AG09309 (cell line): ENCODE results near the gene NSUN6.

ENCODE experiments used
- DNase-seq: peaks from one replicate; pipeline ENCODE4 v3.0.0-alpha.2; 2010; ENCODE audit warnings: low read depth
- H3K4me3 ChIP-seq: 2 replicates; pipeline ENCODE4 v1.5.1; 2011; ENCODE audit warnings: mild to moderate bottlenecking, low read depth, low read length, moderate library complexity; ENCODE audit not compliant: control insufficient read depth
- CTCF ChIP-seq: IDR thresholded peaks from 2 replicates; pipeline ENCODE4 v1.5.1; 2011; ENCODE audit warnings: mild to moderate bottlenecking, low read depth, low read length, inconsistent platforms; ENCODE audit not compliant: insufficient read depth, control insufficient read depth; ENCODE audit errors: missing control alignments

NSUN6 gene

DNA sequence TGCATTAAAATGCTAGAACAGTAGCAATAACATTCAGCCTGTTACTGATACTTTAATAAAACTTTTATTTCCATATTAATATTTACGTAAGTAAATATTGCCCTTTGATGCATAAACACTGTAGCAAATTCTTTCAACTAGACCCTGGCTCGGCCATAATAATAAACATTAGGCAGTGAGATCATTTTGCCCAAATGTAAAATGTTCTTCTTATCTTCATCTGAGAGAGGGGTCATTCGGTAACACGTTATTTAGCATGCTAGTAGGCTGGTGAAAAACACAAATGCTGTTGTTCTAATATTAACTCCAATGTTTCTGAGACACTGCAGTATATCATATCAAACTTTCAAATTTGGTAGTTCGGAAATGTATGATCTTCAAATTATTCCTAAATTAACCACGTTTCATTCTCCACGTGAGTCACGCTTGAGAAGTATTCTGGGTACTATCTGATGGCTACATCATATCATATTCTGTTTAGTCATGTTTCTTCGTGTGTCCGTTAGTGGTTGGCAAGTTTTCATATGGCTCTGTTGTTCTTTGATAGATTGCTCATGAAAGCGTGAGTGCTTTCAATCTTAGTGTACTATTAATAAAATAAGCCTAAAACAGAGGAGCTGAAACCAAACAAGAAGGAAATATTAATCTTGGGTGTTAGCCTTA is 145.8 kb downstream of the NSUN6 start:
- H3K4me3 ChIP-seq, result no peak overlapping the region
- DNase-seq, result no peak
- no peak for TF ChIP-seq CTCF

- H3K4me3 ChIP-seq, result no peak overlapping the region
- no peak for DNase-seq
- no peak for TF ChIP-seq CTCF
Measured at GRCh38 chr10:18504161-18504560, 147.2 kb downstream of the NSUN6 start.

DNA sequence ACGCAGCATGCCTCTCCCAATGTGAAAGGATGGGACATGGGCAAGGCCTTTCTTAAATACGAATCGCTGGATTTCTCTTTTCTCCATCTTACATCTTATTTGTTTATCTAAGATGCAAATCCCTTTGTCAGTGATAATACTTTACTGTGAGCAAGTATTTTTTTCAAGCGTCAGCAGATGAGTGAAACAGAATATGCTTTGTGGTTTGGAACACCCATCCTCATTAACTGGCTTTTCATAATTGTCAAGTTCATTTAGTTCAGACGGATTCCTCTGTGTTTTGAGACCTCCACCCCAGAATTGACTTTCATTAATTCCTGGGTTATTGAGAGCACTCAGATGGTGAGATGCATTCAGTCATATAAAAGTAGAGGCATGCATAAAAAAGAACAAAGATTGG is 149.8 kb downstream of the NSUN6 start:
- no peak for DNase-seq
- no peak for TF ChIP-seq CTCF
- no peak overlapping the region for H3K4me3 ChIP-seq

- no peak for DNase-seq
- TF ChIP-seq CTCF, result no peak
Measured at GRCh38 chr10:18501198-18501597, 150.2 kb downstream of the NSUN6 start.

DNA sequence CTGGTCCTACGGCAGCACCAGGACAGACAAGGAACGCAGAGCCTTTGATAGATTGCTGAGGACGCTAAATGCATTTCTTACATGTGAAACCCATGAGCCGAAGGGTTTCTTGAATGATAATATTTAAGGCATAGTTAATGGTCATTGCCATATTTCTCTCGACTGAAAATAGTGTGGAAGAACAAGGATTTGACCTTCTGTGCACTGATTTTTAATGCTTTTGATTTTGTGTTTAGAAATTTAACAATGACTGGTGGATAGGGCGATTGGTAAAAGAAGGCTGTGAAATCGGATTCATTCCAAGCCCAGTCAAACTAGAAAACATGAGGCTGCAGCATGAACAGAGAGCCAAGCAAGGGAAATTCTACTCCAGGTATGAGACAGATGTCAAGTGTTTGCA is 150.8 kb downstream of the NSUN6 start:
- H3K4me3 ChIP-seq, result no peak overlapping the region
- DNase-seq, result no peak
- TF ChIP-seq CTCF, result no peak

More at GRCh38 chr10:18501198-18501597, 150.2 kb downstream of the NSUN6 start:
- no peak overlapping the region for H3K4me3 ChIP-seq

- TF ChIP-seq CTCF, result no peak
- DNase-seq, result no peak
- no peak overlapping the region for H3K4me3 ChIP-seq
Measured at GRCh38 chr10:18498998-18499397, 152.4 kb downstream of the NSUN6 start.
